Esophagus muscularis mucosa (tissue), 4 donors: Measurements from ENCODE around the gene ATPAF1. TPM values are rescaled to one million over a fixed set of nuclear protein-coding genes. Genes with fewer than 3 reads are reported as not detected.
"Not testable (repeated sequence)": the region's sequence is repeated elsewhere in the genome, so short reads cannot be mapped to it uniquely, and the experiment has no call there.

Experiments
- DNase-seq: peaks from one replicate; pipeline ENCODE4 v3.0.0-alpha.2; 2017; ENCODE audit errors: extremely low spot score
- H3K27ac ChIP-seq, 4 donors: fragments of 200-600 bp; sonication (generic); replicated peaks in 1 of 4; 1 replicate in 3 of 4; 2 replicates in 1 of 4; pipeline ENCODE4 v1.5.1; 2016 to 2019; ENCODE audit warnings: mild to moderate bottlenecking in 1 of 4
- H3K27me3 ChIP-seq, 4 donors: fragments of 200-600 bp; sonication (generic); one replicate each; pipeline versions ENCODE4 v1.5.1 to v1.6.0; 2016 to 2019
- H3K36me3 ChIP-seq, 4 donors: fragments of 200-600 bp; sonication (generic); one replicate each; pipeline ENCODE4 v1.5.1; 2016 to 2019
- H3K4me1 ChIP-seq, 4 donors: fragments of 200-600 bp; sonication (generic); one replicate each; pipeline ENCODE4 v1.5.1; 2016 to 2019
- H3K4me3 ChIP-seq, 4 donors: fragments of 200-600 bp; sonication (generic); 1 replicate in 2 of 4; 2 replicates in 2 of 4; pipeline ENCODE4 v1.5.1; 2016 to 2019; ENCODE audit warnings: mild to moderate bottlenecking in 4 of 4, moderate library complexity in 1 of 4
- H3K9me3 ChIP-seq, 4 donors: fragments of 200-600 bp; sonication (generic); 1 replicate in 3 of 4; 2 replicates in 1 of 4; pipeline ENCODE4 v1.5.1; 2016 to 2019
- CTCF ChIP-seq, 3 experiments: fragments of 200-600 bp in 2 of 3; fragments of 450-650 bp in 1 of 3; sonication (generic) in 2 of 3; IDR thresholded peaks; one replicate each; pipeline ENCODE4 v1.5.1; 2017 to 2019; ENCODE audit warnings: antibody characterized with exemption in 3 of 3, mild to moderate bottlenecking in 2 of 3, moderate library complexity in 1 of 3
- EP300 ChIP-seq: sonication (generic); formaldehyde crosslinking; IDR thresholded peaks from one replicate; pipeline ENCODE4 v1.6.1; 2017; ENCODE audit warnings: antibody characterized with exemption
- POLR2A ChIP-seq: fragments of 450-650 bp; IDR thresholded peaks from one replicate; pipeline ENCODE4 v1.6.1; 2017; ENCODE audit warnings: antibody characterized with exemption, moderate library complexity, mild to moderate bottlenecking, low read depth
- POLR2AphosphoS5 ChIP-seq, 2 donors: sonication (generic); formaldehyde crosslinking; IDR thresholded peaks; one replicate each; pipeline ENCODE4 v1.6.1; 2017; ENCODE audit warnings: antibody characterized with exemption in 2 of 2
- WGBS: methylation state at CpG from one replicate; pipeline ENCODE4 v1.1.5; 2018; 5-methylcytosine and 5-hydroxymethylcytosine counted together
- intact Hi-C: fragments of 100-400 bp; cut with DNase I; formaldehyde crosslinking; loops from one replicate; pipeline ENCODE4 v1.15.1; 2023
- total RNA-seq, 4 donors: library from RNA; depleted of rRNA; stranded (reverse); fragments of >200 nt; gene quantifications; one replicate each; pipeline versions ENCODE4 v1.1.0 to v1.2.1, GENCODE V29; 2016

ATPAF1 gene
- total RNA-seq, 4 donors from 2014 or later, result 64.4 to 88.0 (median 68.5) TPM

GRCh38 chr1:46656643-46657042 is 11.5 kb downstream of the ATPAF1 start:
- TF ChIP-seq EP300 (no peak), CTCF (IDR thresholded peaks at IDR 0.05) (no peak), POLR2A (no peak), POLR2AphosphoS5 (IDR thresholded peaks at IDR 0.05) (no peak)
- WGBS, result 13% methylated on average over 2 of the region's 2 CpGs
- H3K27ac ChIP-seq, result peak overlapping the region in 2 of 4 donors; percentile 47 to 50
- no peak overlapping the region for H3K4me3 ChIP-seq
- H3K4me1 ChIP-seq, result peaks cover 0 to 30% (median 19%) of the 10 kb centered on the region in 4 donors
- no peak for DNase-seq
- no peaks in the 10 kb centered on the region for H3K27me3 ChIP-seq
- H3K9me3 ChIP-seq, result no peaks in the 10 kb centered on the region
- peaks cover 5 to 78% (median 53%) of the 10 kb centered on the region in 4 donors for H3K36me3 ChIP-seq
- intact Hi-C loops, result no loop called here

DNA sequence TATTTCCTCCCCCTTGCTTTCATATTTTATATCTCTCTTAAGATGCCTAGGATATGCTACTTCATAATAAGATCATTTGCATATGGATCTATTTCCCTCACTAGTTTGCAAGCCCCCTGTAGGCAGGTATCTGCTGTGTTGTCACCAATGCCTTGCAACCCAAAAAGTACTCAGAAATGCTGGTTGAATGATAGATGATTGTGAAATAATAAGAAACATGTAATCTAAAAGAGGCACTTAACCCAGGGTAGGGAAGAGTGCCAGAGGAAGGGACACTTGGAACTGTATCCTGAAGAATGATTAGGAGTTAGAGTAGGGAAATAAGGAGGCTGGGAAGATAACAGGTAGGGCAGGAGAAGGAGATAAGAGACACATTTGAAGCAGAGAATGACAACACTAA is 12.3 kb downstream of the ATPAF1 start:
- intact Hi-C loops, result no loop called here
- Histone ChIP-seq H3K9me3 (no peaks in the 10 kb centered on the region), H3K36me3 (peaks cover 5 to 76% (median 51%) of the 10 kb centered on the region in 4 donors), H3K4me3 (no peak overlapping the region), H3K27me3 (no peaks in the 10 kb centered on the region), H3K27ac (peak overlapping the region in 2 of 4 donors; percentile 47 to 50), H3K4me1 (peaks cover 0 to 30% (median 19%) of the 10 kb centered on the region in 4 donors)
- no peak for TF ChIP-seq POLR2A
- TF ChIP-seq CTCF (IDR thresholded peaks at IDR 0.05), result no peak
- no peak for TF ChIP-seq EP300
- TF ChIP-seq POLR2AphosphoS5 (IDR thresholded peaks at IDR 0.05), result no peak
- DNase-seq, result no peak

DNA sequence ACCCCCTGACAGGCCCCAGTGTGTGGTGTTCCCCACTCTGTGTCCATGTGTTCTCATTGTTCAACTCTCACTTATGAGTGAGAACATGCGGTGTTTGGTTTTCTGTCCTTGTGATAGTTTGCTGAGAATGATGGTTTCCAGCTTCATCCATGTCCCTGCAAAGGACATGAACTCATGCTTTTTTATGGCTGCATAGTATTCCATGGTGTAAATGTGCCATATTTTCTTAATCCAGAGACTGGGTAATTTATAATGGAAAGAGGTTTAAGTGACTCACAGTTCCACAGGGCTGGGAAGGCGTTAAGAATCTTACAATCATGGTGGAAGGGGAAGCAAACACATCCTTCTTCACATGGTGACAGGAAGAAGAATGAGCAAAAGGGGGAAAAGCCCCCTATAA is 13.5 kb downstream of the ATPAF1 start:
- DNase-seq, H3K27me3 ChIP-seq, H3K9me3 ChIP-seq, intact Hi-C loops, H3K4me3 ChIP-seq: not testable (repeated sequence)
- peaks cover 0 to 30% (median 19%) of the 10 kb centered on the region in 4 donors for H3K4me1 ChIP-seq
- 100% methylated on average over 2 of the region's 2 CpGs for WGBS
- H3K27ac ChIP-seq, result peak overlapping the region in 1 of 4 donors; percentile 79
- H3K36me3 ChIP-seq, result peaks cover 15 to 80% (median 56%) of the 10 kb centered on the region in 4 donors

DNA sequence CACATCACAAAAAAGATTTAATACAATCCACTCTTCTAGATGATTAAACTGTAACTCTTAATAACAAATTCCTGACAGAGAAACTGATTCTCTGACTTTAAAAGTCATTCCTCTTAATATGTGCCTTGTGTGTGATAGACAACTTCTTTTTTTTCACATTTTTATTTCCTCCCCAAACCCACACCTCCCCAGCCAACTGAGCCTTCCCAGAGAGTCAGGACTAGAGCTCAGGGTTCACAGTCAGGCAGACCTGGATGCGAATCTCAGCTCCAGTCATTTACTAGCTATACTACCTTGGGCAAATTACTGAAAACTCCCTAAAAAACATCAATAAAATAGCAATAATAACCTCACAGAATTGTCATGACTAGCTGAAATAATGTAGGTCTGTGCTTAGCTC is 14.2 kb downstream of the ATPAF1 start:
- 94% methylated on average over 1 of the region's 1 CpG for WGBS
- Histone ChIP-seq H3K4me3 (peak overlapping the region in 3 of 4 donors; percentile 7 to 28 (median 19)), H3K27me3 (no peaks in the 10 kb centered on the region), H3K9me3 (peaks cover 0 to 6% (median 0%) of the 10 kb centered on the region in 4 donors), H3K4me1 (peaks cover 0 to 30% (median 19%) of the 10 kb centered on the region in 4 donors), H3K36me3 (peaks cover 19 to 78% (median 57%) of the 10 kb centered on the region in 4 donors), H3K27ac (peak overlapping the region; percentile 63 to 79 (median 69))
- no peak for DNase-seq
- TF ChIP-seq POLR2AphosphoS5 (IDR thresholded peaks at IDR 0.05) (no peak), EP300 (no peak)
- intact Hi-C loops, result no loop called here

- DNase-seq, result no peak
- Histone ChIP-seq H3K27ac (peak overlapping the region; percentile 63 to 79 (median 69)), H3K9me3 (peaks cover 0 to 6% (median 0%) of the 10 kb centered on the region in 4 donors), H3K4me3 (peak overlapping the region in 3 of 4 donors; percentile 7 to 28 (median 19)), H3K4me1 (peaks cover 0 to 30% (median 19%) of the 10 kb centered on the region in 4 donors), H3K36me3 (peaks cover 19 to 78% (median 58%) of the 10 kb centered on the region in 4 donors), H3K27me3 (no peaks in the 10 kb centered on the region)
- intact Hi-C loops, result no loop called here
- 53% methylated on average over 2 of the region's 2 CpGs for WGBS
- TF ChIP-seq POLR2AphosphoS5 (IDR thresholded peaks at IDR 0.05), result no peak
- no peak for TF ChIP-seq EP300
- no peak for TF ChIP-seq POLR2A
- TF ChIP-seq CTCF (IDR thresholded peaks at IDR 0.05), result no peak
Observed at GRCh38 chr1:46653405-46653958, 14.7 kb downstream of the ATPAF1 start.
